ENCODE results near the gene ZNF768.

The ZNF768 gene

GRCh38 chr16:30518552-30518951, 7.8 kb downstream of the ZNF768 start:
- no peak for TF ChIP-seq CTCF (IDR thresholded peaks at IDR 0.05; ENCODE audit: low read depth, low read length)

GRCh38 chr16:30515275-30515674, 11.1 kb downstream of the ZNF768 start:
- TF ChIP-seq CTCF (IDR thresholded peaks at IDR 0.05; ENCODE audit: low read depth, low read length) = no peak
- no peak for DNase-seq (ENCODE audit: low read depth in 2 of 2)
- H3K4me3 ChIP-seq (replicated peaks in 1 of 2; ENCODE audit: low read depth in 2 of 2, low read length in 2 of 2) = no peak overlapping the region

More at GRCh38 chr16:30518552-30518951, 7.8 kb downstream of the ZNF768 start:
- DNase-seq (ENCODE audit: low read depth in 2 of 2) = no peak
- no peak overlapping the region for H3K4me3 ChIP-seq (replicated peaks in 1 of 2; ENCODE audit: low read depth in 2 of 2, low read length in 2 of 2)

- DNase-seq (ENCODE audit: low read depth in 2 of 2) = no peak
- no peak overlapping the region for H3K4me3 ChIP-seq (replicated peaks in 1 of 2; ENCODE audit: low read depth in 2 of 2, low read length in 2 of 2)
- TF ChIP-seq CTCF (IDR thresholded peaks at IDR 0.05; ENCODE audit: low read depth, low read length) = no peak
Measured at GRCh38 chr16:30511509-30511908, 14.9 kb downstream of the ZNF768 start.

GRCh38 chr16:30510376-30510938, 15.9 kb downstream of the ZNF768 start:
- DNase-seq (ENCODE audit: low read depth in 2 of 2) = no peak
- TF ChIP-seq CTCF (IDR thresholded peaks at IDR 0.05; ENCODE audit: low read depth, low read length) = no peak
- no peak overlapping the region for H3K4me3 ChIP-seq (replicated peaks in 1 of 2; ENCODE audit: low read depth in 2 of 2, low read length in 2 of 2)

- no peak for DNase-seq (ENCODE audit: low read depth in 2 of 2)
- no peak for TF ChIP-seq CTCF (IDR thresholded peaks at IDR 0.05; ENCODE audit: low read depth, low read length)
- no peak overlapping the region for H3K4me3 ChIP-seq (replicated peaks in 1 of 2; ENCODE audit: low read depth in 2 of 2, low read length in 2 of 2)
Measured at GRCh38 chr16:30509081-30509765, 17.1 kb downstream of the ZNF768 start.

- no peak for DNase-seq (ENCODE audit: low read depth in 2 of 2)
- no peak overlapping the region for H3K4me3 ChIP-seq (replicated peaks in 1 of 2; ENCODE audit: low read depth in 2 of 2, low read length in 2 of 2)
- TF ChIP-seq CTCF (IDR thresholded peaks at IDR 0.05; ENCODE audit: low read depth, low read length) = no peak
Measured at GRCh38 chr16:30503403-30504296, 22.7 kb downstream of the ZNF768 start.
